ENCODE measurements around the gene GTF3C6. TPM values are rescaled to one million over a fixed set of nuclear protein-coding genes. Genes with fewer than 3 reads are reported as not detected.
A peak's percentile ranks its signal among the peaks of the same experiment; 100 is the strongest.

The GTF3C6 gene
- total and polyA plus RNA-seq, 2 of the 13 experiments (the other 11 are each of a cell fraction or from before 2014, with no cell fraction given) = 21.6 to 160 TPM

DNA sequence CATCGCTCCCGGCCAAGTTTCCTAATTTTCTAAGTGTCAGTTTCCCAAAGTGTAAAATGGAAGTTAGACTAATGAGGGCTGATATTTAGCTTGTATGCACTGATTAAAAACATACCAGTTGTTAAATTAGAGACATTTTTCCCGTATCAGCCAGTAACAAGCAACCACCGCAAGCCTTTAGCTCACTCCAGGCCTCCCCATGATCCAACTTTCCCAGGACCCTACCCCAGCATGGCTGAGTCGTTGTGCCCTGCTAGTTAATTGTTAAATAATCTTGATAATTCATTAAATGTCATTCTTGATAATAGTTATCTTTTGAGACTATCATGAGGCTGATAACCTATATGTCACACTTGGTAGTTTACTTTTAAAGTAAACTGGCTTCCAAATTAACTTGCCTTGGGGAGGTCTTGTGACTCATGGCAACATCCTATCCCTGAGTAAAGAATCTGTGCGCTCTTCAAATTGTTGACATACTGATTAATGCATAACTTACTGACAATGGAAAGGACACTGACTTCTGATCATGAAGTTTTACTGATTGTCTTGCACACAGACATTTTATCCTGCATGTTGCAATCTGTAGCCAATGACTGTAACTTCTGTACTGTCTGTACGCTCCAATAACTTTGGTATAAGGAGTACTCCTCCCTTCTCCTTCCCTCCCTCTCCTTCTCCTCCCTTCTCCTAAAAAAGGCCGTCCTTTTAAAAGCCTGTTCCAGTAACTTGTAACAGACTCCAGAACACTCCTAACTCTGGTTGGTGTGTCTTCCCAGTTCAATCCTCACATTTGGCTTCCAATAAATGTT is 6.3 kb upstream of the GTF3C6 start (continued):
- TF ChIP-seq AHDC1 (CRISPR knock-in tag; IDR thresholded peaks at IDR 0.05; ENCODE audit: borderline replicate concordance) = peak; percentile 72; the same call in 1 of the 2 replicates
- no peak for TF ChIP-seq WIZ (CRISPR knock-in tag; IDR thresholded peaks at IDR 0.05)
- TF ChIP-seq HNF1A (IDR thresholded peaks at IDR 0.05; ENCODE audit: low read depth) = peak; percentile 95
- peak; percentile 97 for TF ChIP-seq HNF1A (CRISPR knock-in tag; IDR thresholded peaks at IDR 0.05; ENCODE audit: borderline replicate concordance)
- TF ChIP-seq ZNF644 (CRISPR knock-in tag; IDR thresholded peaks at IDR 0.05; ENCODE audit: low read depth) = peak; percentile 25; the same call in 1 of the 2 replicates
- TF ChIP-seq ASH2L (IDR thresholded peaks at IDR 0.05; ENCODE audit: insufficient read length, low read depth, low read length) = peak; percentile 73
- TF ChIP-seq GATAD2A (CRISPR knock-in tag; IDR thresholded peaks at IDR 0.05) = peak; percentile 91
- TF ChIP-seq ESRRA (CRISPR knock-in tag; IDR thresholded peaks at IDR 0.05; ENCODE audit: low read depth) = no peak
- peak; percentile 76; the same call in 1 of the 2 replicates for TF ChIP-seq ZNF335 (CRISPR knock-in tag; IDR thresholded peaks at IDR 0.05)
- TF ChIP-seq ARID5B (CRISPR knock-in tag; IDR thresholded peaks at IDR 0.05) = peak; percentile 90
- TF ChIP-seq FOXO1 (CRISPR knock-in tag; IDR thresholded peaks at IDR 0.05) = peak; percentile 63; the same call in 1 of the 2 replicates
